ENCODE data around the gene MGRN1.

- TF ChIP-seq, protein P1, sequence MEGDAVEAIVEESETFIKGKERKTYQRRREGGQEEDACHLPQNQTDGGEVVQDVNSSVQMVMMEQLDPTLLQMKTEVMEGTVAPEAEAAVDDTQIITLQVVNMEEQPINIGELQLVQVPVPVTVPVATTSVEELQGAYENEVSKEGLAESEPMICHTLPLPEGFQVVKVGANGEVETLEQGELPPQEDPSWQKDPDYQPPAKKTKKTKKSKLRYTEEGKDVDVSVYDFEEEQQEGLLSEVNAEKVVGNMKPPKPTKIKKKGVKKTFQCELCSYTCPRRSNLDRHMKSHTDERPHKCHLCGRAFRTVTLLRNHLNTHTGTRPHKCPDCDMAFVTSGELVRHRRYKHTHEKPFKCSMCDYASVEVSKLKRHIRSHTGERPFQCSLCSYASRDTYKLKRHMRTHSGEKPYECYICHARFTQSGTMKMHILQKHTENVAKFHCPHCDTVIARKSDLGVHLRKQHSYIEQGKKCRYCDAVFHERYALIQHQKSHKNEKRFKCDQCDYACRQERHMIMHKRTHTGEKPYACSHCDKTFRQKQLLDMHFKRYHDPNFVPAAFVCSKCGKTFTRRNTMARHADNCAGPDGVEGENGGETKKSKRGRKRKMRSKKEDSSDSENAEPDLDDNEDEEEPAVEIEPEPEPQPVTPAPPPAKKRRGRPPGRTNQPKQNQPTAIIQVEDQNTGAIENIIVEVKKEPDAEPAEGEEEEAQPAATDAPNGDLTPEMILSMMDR (conservative IDR thresholded peaks at IDR 0.05 in 1 of 2, IDR thresholded peaks at IDR 0.05 in 1 of 2; ENCODE audit: low read depth in 1 of 2, low read length in 2 of 2), result no peak
- no peak for TF ChIP-seq EZH2 (IDR thresholded peaks at IDR 0.05; ENCODE audit: low read length, missing control alignments)
Observed at GRCh38 chr16:4639899-4640509, 15.4 kb downstream of the MGRN1 start.

Measured in fibroblast of lung (primary cell).